GM12891 (cell line): ENCODE measurements around the gene KDM4C.

ENCODE experiments used
- DNase-seq: peaks from one replicate; pipeline ENCODE4 v3.0.0; 2011; ENCODE audit warnings: low spot score; ENCODE audit not compliant: insufficient read length
- FAIRE-seq: peaks from 2 replicates; lab custom pipeline; 2011; peaks lifted over from hg19 to GRCh38; lab: Jason Lieb, UNC
- PAX5 ChIP-seq: IDR thresholded peaks from 2 replicates; pipeline ENCODE4 v1.6.1; 2011; ENCODE audit warnings: low read length, moderate library complexity, mild to moderate bottlenecking; ENCODE audit not compliant: insufficient read depth, severe bottlenecking
- POLR2A ChIP-seq: IDR thresholded peaks from 2 replicates; pipeline ENCODE4 v1.6.1; 2011; ENCODE audit warnings: low read depth, low read length, control low read depth
- POLR2AphosphoS5 ChIP-seq: IDR thresholded peaks from 2 replicates; pipeline ENCODE4 v1.6.1; 2011; ENCODE audit warnings: low read depth, low read length, control low read depth
- POU2F2 ChIP-seq: IDR thresholded peaks from 2 replicates; pipeline ENCODE4 v1.6.1; 2011; ENCODE audit warnings: low read depth, mild to moderate bottlenecking, control low read depth, low read length, moderate library complexity
- SPI1 ChIP-seq: IDR thresholded peaks from 2 replicates; pipeline ENCODE4 v1.6.1; 2011; ENCODE audit warnings: low read depth, low read length, control low read depth
- TAF1 ChIP-seq: IDR thresholded peaks from 2 replicates; pipeline ENCODE4 v1.6.1; 2011; ENCODE audit warnings: low read depth, low read length, control low read depth

The KDM4C gene

DNA sequence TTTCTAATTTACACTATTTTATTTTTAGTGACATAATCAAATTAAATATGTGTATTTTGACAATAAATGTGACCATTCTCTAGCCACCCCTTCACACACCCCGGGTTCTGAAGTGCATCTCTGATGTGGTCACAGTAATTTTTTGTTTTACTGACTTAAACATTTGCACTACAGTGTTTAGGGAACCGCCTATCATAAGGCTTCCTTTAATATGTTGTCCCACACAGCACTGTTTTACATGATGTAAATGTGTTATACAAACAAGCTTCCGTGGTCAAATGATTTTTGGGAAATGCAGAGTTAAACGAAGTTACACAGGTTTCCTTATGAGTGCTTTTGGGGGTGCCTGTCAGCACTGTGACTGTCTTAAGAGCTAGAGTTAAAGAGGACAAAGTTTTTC is 86.5 kb downstream of the KDM4C start:
- DNase-seq = no peak
- TF ChIP-seq POLR2A (no peak), PAX5 (no peak), SPI1 (no peak), POU2F2 (no peak), POLR2AphosphoS5 (no peak), TAF1 (no peak)
- no peak for FAIRE-seq

DNA sequence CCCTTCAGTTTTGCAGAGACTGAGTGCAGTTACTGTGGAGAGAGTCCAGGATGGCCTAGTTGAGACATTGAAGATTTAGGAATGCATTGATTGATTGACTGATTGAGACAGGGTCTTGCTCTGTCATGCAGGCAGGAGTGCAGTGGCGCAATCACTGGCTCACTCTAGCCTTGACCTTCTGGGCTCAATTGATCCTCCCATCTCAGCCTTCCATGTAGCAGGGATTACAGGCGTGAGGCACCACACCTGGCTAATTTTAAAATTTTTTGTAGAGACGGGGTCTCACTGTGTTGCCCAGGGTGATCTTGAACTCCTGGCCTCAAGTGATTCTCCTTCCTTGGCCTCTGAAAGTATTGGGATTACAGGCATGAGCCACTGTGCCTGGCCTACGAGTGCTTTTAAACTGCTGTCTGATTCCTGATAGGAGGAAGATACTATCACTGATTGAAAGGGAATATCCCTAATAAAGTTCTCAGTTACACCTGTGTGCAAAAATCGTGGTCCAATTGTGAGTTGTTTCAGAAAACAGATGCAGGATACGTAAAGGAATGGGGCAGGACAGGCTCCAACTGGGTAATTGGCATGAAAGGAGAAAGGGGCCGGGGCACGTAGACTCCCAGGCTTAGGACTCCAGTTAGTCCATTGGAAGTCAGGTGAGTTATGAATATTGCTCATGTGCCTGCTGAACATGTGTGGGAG is 87.5 kb downstream of the KDM4C start:
- FAIRE-seq (no peak), DNase-seq (no peak)
- no peak for TF ChIP-seq POLR2AphosphoS5
- no peak for TF ChIP-seq SPI1
- TF ChIP-seq PAX5 = no peak
- TF ChIP-seq POU2F2 = no peak
- TF ChIP-seq TAF1 = no peak
- TF ChIP-seq POLR2A = no peak

DNA sequence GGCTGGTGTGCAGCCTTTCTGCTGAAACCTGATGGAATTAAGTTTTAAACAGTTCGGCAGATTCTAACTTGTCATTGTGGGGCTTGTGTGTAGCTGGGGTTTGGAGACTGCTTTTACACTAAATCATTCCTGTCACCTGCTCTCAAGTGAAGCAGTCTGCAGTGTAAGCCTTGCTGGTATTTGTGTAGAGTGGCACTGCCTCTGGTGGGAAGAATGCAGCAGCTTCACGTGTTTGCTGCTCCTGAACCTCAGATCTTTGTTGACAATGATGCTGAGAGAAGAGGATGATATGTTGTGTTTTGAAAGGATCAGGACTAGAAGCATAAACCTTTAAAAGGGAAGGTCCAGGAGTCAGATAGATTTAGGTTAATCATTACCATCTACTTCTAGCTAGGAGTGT is 88.1 kb downstream of the KDM4C start:
- FAIRE-seq (no peak), DNase-seq (no peak)
- TF ChIP-seq TAF1 = no peak
- no peak for TF ChIP-seq POU2F2

DNA sequence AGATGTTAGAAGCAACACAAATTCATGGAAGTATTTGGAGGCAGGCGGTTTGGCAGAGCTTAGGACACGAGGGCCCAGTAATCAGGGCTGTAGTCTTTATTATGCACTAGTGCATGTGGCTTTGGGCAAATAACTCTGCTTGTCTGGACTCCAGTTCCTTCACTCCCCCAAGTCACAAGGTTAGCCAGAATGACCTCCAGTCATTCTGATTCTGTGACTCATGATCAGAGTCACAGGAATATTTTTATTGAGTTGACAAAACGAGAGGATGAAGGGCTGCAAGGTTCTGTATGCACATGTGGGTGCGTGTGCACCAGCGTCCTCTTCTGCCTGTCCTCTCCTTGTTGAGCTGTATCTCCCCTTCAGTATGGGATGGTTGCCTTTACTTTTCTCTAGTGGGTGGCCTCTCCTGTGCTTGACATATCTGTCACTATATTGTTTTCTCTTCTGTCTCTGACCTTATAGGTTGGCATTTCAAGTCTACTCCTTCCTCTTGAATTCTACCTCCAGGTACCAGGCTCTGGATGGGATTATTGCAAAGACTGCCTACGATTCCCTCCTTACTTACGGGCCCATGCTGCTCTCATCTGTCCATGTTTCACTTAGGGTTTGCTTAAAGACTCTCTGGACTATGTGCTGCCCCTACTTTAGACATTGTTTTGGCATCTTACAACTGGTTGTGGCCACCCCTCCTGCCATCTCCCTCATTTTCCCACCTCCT is 94.6 kb downstream of the KDM4C start:
- DNase-seq (no peak), FAIRE-seq (no peak)
- TF ChIP-seq POLR2A = no peak
- no peak for TF ChIP-seq POLR2AphosphoS5
- no peak for TF ChIP-seq PAX5
- no peak for TF ChIP-seq POU2F2
- TF ChIP-seq TAF1 = no peak
- no peak for TF ChIP-seq SPI1

DNA sequence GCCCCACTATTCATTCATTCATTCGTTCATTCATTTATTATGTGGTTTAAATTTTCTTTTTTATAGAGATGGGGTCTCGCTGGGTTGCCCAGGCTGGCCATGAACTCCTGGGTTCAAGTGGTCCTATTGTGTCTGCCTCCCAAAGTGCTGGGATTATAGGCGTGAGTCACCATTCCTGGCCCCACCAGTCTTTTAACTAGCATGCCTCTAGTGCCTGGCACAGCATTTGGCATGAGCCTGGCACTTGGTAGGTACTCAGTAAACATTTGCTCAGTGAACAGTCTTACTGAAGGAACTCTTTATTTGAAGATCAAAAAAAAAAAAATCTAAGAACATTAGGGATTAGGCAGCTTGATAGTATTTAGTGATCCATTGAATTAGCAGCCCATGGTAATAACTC is 98.1 kb downstream of the KDM4C start:
- DNase-seq (no peak), FAIRE-seq (no peak)
- TF ChIP-seq TAF1 = no peak

DNA sequence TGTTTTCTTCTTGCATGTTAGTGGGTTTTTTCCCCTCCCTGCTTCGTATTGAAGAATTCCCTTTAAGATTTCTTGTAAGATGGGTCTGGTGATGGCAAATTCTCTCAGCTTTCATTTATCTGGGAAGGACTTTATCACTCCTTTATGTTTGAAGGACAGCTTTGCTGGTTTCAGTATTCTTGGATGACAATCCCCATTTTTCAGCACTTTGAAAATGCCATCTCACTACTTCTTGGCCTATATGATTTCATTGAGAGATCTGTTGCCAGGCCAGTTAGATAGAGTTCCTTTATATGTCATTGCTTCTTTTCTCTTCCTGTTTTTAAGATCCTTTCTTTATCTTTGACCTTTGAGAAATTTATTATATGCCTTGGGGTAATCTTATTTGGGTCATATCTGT is 106.3 kb downstream of the KDM4C start:
- DNase-seq (no peak), FAIRE-seq (no peak)
- TF ChIP-seq POLR2AphosphoS5 = no peak
- no peak for TF ChIP-seq PAX5
- TF ChIP-seq POLR2A = no peak
- no peak for TF ChIP-seq SPI1
- no peak for TF ChIP-seq POU2F2
- TF ChIP-seq TAF1 = no peak

DNA sequence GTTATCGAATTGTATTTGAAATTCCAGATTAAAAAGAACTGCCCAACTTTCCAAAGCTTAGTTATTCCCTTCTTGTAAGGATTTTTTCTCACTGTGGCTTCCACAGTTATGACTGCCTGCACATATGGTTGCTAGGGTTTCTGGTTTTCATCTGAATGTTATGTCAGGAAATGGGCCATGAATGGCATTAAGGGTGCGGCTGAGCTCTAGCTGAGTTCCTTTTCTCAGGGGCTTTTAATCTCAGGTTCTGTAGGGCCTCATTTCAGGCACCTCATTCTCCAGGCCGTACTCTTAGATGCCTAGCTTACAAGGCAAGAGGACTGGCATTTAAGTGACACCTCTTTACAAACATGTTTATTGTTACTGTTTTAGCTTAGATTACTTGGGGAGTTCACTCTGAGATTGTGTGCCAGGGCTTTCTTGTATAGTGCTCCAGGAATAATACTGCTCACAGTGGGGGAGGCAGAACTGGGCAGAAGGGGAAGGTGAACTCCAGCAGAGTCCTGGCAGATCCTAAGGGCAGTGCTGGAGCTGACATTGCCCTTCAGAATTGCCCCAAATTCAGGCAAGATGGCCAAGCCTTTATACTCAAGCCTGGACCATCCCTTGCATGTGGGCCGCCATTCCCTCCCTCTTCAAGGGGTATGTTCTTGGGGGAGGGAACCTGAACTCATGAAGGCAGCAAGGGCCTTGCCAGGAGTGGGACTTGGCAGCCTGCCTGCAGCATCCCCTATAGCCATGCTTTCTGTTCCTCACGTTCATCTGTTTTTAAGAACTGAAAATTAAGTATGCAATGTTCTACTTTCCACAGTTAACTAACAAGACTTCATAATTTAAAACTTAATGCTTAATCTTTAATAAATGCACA is 111.5 kb downstream of the KDM4C start:
- no peak for DNase-seq
- FAIRE-seq = peak; percentile 41
- TF ChIP-seq PAX5 (no peak), TAF1 (no peak), POU2F2 (no peak), POLR2A (no peak), POLR2AphosphoS5 (no peak), SPI1 (no peak)

DNA sequence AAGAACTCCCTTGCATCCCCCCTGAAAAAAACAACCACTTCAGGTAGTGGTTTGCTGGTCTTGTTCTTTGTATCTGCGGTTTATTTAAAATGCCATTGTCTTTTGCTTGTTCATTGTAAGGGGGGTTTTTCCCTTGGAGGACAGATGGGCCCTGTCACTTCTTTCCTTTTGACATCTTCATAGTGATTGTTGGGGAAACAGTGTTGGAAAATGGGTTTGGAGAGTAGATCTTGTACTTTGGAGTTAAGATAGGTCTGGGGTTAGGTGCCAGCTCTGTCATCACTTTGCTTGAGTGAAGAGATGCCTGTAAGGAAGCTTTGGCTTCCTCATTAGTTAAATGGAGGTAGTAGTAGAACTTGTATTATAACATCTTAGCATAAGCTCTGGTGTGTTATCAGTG is 112.4 kb downstream of the KDM4C start:
- TF ChIP-seq POLR2AphosphoS5 = no peak
- no peak for TF ChIP-seq SPI1
- TF ChIP-seq TAF1 = no peak
- TF ChIP-seq PAX5 = no peak
- TF ChIP-seq POLR2A = no peak
- no peak for TF ChIP-seq POU2F2
- FAIRE-seq (no peak), DNase-seq (no peak)

DNA sequence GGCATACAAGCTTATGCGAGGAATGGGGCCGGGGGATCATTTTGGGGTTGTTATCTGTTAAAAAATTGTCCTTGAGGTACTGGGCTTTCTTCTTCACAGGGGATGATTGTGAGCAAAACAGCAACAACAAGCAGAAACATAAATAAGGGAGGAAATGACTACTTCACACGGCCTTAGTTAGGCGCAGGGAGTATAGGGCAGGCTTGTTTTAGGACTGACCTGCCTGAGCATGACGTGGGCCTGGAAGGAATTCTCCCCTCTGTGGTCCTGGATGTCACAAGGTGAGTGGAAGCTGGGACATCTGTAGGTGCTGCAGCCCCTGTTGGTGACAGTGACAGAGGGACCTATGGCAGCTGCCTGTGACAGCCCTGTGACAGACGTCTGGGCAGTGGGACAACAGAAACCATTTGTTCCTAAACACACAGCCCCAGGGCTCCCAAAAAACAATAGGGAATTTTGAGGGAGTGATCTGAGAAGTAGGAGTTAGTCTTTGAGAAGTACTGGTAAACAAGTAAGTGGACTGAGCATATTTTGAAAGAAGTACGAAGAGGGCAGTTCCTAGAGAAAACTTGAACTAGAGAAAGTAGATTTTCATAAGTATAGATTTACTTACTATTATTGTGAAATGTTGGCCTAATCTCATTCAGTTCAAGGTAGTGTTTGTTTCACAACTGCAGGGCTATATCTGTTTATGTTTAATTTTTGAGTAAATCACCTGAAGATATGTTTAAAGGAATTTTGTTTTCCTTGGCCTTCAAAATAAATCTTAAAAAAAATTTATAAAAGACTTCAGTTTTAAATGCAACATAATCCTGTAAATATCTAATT is 113.1 kb downstream of the KDM4C start:
- DNase-seq (no peak), FAIRE-seq (no peak)
- no peak for TF ChIP-seq SPI1
- TF ChIP-seq POU2F2 = no peak
- no peak for TF ChIP-seq POLR2A
- no peak for TF ChIP-seq TAF1
- no peak for TF ChIP-seq PAX5
- no peak for TF ChIP-seq POLR2AphosphoS5
